A549 treated with GW870086 at 1 μM for 4 hours (cell line): ENCODE results near the gene LTN1. TPM values are rescaled to one million over a fixed set of nuclear protein-coding genes. Genes with fewer than 3 reads are reported as not detected.

ENCODE experiments used
- total RNA-seq: library from RNA; stranded (reverse); fragments of 200-300 nt; extraction: Qiagen RNA extraction; gene quantifications from 5 replicates; pipeline ENCODE4 v1.2.3, GENCODE V29; 2022; ENCODE audit warnings: low read depth

LTN1 gene
- 3.9 to 8.1 TPM (median 6.5 TPM) in 5 replicates for total RNA-seq

GRCh38 chr21:28992526-28993292, at the start of gene LTN1:
Gene LTN1 (minus strand): TSS chr21:28992877. CDS start chr21:28992805, 72 bp downstream.

DNA sequence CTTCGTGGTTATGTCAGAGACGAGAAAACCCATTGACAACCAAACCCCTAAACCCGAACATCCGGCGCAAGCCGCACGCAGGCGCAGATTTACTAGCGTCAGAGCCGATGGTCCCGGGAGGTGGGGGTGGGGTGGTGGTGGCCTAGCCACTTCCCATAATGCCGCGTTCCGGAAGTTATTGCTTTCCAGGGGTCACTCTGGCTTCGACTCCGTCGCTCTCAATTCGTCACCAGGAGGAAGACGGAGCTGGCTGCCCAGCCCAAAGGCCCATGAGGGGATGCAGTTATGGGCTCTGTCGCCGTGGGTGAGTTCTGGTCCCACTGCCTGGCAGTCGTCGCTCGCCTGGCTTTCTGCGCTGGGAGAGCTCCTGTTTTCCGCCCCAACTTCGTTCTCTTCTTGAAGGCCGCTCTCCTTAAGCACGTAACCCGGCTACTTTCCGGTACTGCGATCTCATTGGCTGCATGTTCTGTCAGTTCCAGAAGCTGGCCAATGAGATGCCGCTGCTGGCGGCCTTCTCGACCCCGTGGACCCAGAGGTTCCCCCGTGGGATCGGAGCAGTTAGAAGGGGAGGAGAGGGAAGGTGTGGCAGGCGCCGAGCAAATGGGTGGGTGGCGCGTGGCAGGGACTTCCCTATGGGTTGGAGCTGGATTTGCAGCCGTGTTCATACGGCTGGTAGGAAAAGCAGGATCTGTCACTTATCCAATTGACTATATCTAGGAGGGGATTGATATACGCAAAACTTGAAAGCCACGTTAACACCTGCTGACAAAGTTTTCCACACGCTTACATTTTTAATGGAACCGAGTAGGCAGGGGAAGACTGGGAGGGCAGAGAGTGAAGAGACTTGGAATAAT, 32.0 kb upstream of the LTN1 start, which contains the start of gene USP16:
USP16 (plus strand) TSS at position 195 of the 854 bp plus-strand sequence. CDS start 3,246 bp downstream, outside the sequence.

Other genes starting within 250 kb of the LTN1 start
- 8.5 to 10.4 TPM (median 9.7 TPM) in 5 replicates for gene RWDD2B, start 26.5 kb upstream of the LTN1 start, total RNA-seq
- gene USP16, start 31.8 kb upstream of the LTN1 start, total RNA-seq, result 18.8 to 26.6 TPM (median 23.7 TPM) in 5 replicates
- 173 to 188 TPM (median 181 TPM) in 5 replicates for gene CCT8, start 80.8 kb upstream of the LTN1 start, total RNA-seq
- gene MAP3K7CL, start 137.8 kb upstream of the LTN1 start, total RNA-seq, result 1.4 to 2.6 TPM (median 1.6 TPM) in 5 replicates